HT-29 (cell line): Measurements from ENCODE around the gene LRRC8B. TPM values are rescaled to one million over a fixed set of nuclear protein-coding genes. Genes with fewer than 3 reads are reported as not detected.
"Not testable (repeated sequence)": the region's sequence is repeated elsewhere in the genome, so short reads cannot be mapped to it uniquely, and the experiment has no call there.

ENCODE experiments used
- DNase-seq: peaks from one replicate; pipeline ENCODE4 v3.0.0-alpha.2; 2015; ENCODE audit warnings: low spot score
- total RNA-seq: library from RNA; depleted of rRNA; stranded (reverse); fragments of >200 nt; shearing (Covaris generic); gene quantifications from 2 replicates; pipeline ENCODE4 v1.2.3, GENCODE V29; 2014

Gene LRRC8B
- total RNA-seq, 1 experiment from 2014 or later = 11.5 TPM

- DNase-seq = peak; percentile 78
Measured at GRCh38 chr1:89523572-89524368, 859 bp upstream of the LRRC8B start.

- DNase-seq = peak; percentile 71
Measured at GRCh38 chr1:89525169-89525855, 683 bp downstream of the LRRC8B start.

GRCh38 chr1:89527256-89527655, 2.6 kb downstream of the LRRC8B start:
- DNase-seq = no peak

- no peak for DNase-seq
Measured at GRCh38 chr1:89527750-89528381, 3.2 kb downstream of the LRRC8B start.

- DNase-seq = no peak
Measured at GRCh38 chr1:89528382-89528780, 3.8 kb downstream of the LRRC8B start.

GRCh38 chr1:89529196-89529595, 4.6 kb downstream of the LRRC8B start:
- DNase-seq = no peak

GRCh38 chr1:89530444-89531089, 5.9 kb downstream of the LRRC8B start:
- DNase-seq = no peak

GRCh38 chr1:89531480-89532139, 7.0 kb downstream of the LRRC8B start:
- no peak for DNase-seq

- DNase-seq = no peak
Measured at GRCh38 chr1:89532228-89532627, 7.6 kb downstream of the LRRC8B start.

- DNase-seq = no peak
Measured at GRCh38 chr1:89532866-89533265, 8.2 kb downstream of the LRRC8B start.

GRCh38 chr1:89535537-89535936, 10.9 kb downstream of the LRRC8B start:
- DNase-seq = no peak

- no peak for DNase-seq
Measured at GRCh38 chr1:89536555-89537341, 12.1 kb downstream of the LRRC8B start.

- DNase-seq = no peak
Measured at GRCh38 chr1:89538361-89538760, 13.7 kb downstream of the LRRC8B start.

GRCh38 chr1:89539128-89539527, 14.5 kb downstream of the LRRC8B start:
- DNase-seq = no peak

GRCh38 chr1:89540406-89540970, 15.9 kb downstream of the LRRC8B start:
- DNase-seq = no peak

GRCh38 chr1:89542345-89542744, 17.7 kb downstream of the LRRC8B start:
- no peak for DNase-seq

GRCh38 chr1:89543632-89544031, 19.0 kb downstream of the LRRC8B start:
- DNase-seq = not testable (repeated sequence)

GRCh38 chr1:89545264-89546038, 20.8 kb downstream of the LRRC8B start:
- DNase-seq = no peak

- no peak for DNase-seq
Measured at GRCh38 chr1:89546082-89546889, 21.7 kb downstream of the LRRC8B start.
